Type B pancreatic cell (in vitro differentiated cells): Measurements from ENCODE around the gene COL9A3. TPM values are rescaled to one million over a fixed set of nuclear protein-coding genes. Genes with fewer than 3 reads are reported as not detected.

Experiments
- DNase-seq: peaks from one replicate; pipeline ENCODE4 v3.0.0; 2021; ENCODE audit warnings: mixed read lengths; ENCODE audit not compliant: unreplicated experiment; ENCODE audit errors: extremely low spot score
- H3K27ac Mint-ChIP-seq: 2 replicates; pipeline ENCODE4 v1.8.0; 2021; ENCODE audit warnings: mild to moderate bottlenecking, mixed read lengths
- H3K27me3 Mint-ChIP-seq: 2 replicates; pipeline ENCODE4 v1.8.0; 2021; ENCODE audit warnings: mixed read lengths
- H3K36me3 Mint-ChIP-seq: 2 replicates; pipeline ENCODE4 v1.8.0; 2021; ENCODE audit warnings: mixed read lengths
- H3K4me1 Mint-ChIP-seq: one replicate; pipeline ENCODE4 v1.8.0; 2021; ENCODE audit warnings: mixed read lengths; ENCODE audit not compliant: unreplicated experiment
- H3K4me3 Mint-ChIP-seq: 2 replicates; pipeline ENCODE4 v1.8.0; 2021; ENCODE audit warnings: mild to moderate bottlenecking, mixed read lengths
- H3K9me3 Mint-ChIP-seq: 2 replicates; pipeline ENCODE4 v1.8.0; 2021; ENCODE audit warnings: mixed read lengths
- total RNA-seq: library from RNA; stranded (reverse); gene quantifications from 2 replicates; pipeline ENCODE4 v1.2.1, GENCODE V29; 2021; ENCODE audit warnings: low replicate concordance
- TF ChIP-seq, protein P1 (sequence below): fragments of 200-600 bp; sonication (generic); conservative IDR thresholded peaks from 2 replicates; pipeline ENCODE4 v1.5.0; 2021; ENCODE audit warnings: antibody characterized with exemption, mild to moderate bottlenecking

The COL9A3 gene
- total RNA-seq, 1 donor from 2014 or later, result 21.2 TPM

DNA sequence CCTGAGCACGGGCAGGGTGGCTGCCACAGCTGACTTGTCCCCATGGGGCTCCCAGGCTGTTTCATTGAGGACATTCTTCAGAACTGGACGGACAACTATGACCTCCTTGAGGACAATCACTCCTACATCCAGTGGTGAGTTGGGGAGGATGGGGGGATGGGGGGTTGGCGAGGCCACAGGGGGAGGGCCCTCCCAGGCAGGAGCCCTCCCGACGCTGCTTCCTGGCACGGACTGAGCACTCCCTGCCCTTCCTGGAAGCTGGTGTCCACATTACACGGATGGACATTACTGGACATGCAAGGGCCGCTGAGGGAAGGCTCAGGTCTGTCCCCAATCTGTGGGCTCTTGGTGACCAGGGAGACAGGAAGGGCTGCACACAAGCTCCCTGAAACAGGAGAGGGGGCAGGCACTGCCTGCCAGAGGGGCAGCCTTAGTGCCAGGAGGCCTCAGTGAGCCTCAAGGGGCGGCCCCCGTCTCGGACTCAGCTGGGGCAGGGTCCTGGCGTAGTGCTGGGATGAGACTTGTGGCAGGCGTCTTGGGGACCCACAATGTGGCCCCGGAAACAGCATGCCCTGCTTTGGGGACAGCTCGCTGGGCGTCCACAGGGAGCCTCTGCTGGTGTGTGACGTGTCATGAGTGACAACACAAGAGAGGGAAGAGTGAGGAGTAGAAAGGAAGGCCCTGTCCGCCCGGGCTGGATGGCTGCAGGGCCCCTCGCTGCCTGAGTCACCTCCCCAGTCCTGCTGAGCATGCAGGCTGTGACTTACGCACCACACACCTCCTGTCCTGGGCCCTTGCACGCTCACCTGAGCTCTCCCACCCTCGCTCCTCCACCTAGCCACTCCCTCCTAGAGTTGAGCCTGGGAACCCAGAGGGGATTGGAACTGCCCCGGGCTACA is 7.1 kb upstream of the COL9A3 start:
- Mint-ChIP-seq H3K27me3 (no peaks in the 10 kb centered on the region), H3K27ac (no peak overlapping the region), H3K4me1 (peaks cover 7% of the 10 kb centered on the region), H3K4me3 (no peak overlapping the region), H3K36me3 (no peaks in the 10 kb centered on the region), H3K9me3 (no peaks in the 10 kb centered on the region)
- DNase-seq, result no peak
- TF ChIP-seq, protein P1, sequence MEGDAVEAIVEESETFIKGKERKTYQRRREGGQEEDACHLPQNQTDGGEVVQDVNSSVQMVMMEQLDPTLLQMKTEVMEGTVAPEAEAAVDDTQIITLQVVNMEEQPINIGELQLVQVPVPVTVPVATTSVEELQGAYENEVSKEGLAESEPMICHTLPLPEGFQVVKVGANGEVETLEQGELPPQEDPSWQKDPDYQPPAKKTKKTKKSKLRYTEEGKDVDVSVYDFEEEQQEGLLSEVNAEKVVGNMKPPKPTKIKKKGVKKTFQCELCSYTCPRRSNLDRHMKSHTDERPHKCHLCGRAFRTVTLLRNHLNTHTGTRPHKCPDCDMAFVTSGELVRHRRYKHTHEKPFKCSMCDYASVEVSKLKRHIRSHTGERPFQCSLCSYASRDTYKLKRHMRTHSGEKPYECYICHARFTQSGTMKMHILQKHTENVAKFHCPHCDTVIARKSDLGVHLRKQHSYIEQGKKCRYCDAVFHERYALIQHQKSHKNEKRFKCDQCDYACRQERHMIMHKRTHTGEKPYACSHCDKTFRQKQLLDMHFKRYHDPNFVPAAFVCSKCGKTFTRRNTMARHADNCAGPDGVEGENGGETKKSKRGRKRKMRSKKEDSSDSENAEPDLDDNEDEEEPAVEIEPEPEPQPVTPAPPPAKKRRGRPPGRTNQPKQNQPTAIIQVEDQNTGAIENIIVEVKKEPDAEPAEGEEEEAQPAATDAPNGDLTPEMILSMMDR, result no peak

DNA sequence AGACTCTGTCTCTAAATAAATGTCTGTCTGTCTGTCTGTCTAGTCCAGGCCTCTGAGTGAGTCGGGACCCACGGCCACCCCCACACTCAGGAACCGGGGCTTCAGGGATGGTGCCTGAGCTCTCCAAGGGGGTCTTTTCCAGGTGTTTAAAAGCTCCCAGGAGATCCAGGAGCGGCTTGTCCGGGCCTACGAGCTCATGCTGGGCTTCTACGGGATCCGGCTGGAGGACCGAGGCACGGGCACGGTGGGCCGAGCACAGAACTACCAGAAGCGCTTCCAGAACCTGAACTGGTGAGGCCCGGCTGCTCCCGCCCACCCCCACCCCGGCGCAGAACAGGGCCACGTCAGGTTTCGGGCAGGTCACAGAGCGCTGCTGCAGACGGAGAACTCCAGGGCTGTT is 5.5 kb upstream of the COL9A3 start:
- H3K36me3 Mint-ChIP-seq, result no peaks in the 10 kb centered on the region
- peaks cover 13% of the 10 kb centered on the region for H3K27me3 Mint-ChIP-seq
- no peaks in the 10 kb centered on the region for H3K9me3 Mint-ChIP-seq
- peaks cover 12% of the 10 kb centered on the region for H3K4me1 Mint-ChIP-seq
- DNase-seq, result no peak
- no peak overlapping the region for H3K27ac Mint-ChIP-seq
- no peak overlapping the region for H3K4me3 Mint-ChIP-seq
- TF ChIP-seq, protein P1, result no peak

DNA sequence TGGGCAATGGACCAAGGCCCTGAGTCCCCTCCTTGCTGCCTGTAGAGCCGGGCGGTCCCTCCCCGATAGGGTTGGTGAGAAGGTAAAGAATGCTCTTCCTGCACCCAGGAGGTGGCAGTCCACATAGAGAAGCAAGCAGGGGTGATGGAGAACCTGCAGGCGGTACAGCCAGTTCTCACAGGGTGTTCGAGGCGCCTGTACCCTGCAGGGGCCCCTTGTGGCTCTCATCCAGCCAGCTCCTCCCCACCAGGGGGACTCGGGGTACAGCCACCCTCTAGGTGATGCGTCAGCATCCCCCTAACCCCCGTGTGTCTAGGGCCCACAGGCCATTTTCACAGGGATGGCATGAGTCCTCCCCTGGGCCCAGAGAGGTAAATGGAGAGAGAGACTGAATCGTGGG is 5.1 kb upstream of the COL9A3 start:
- TF ChIP-seq, protein P1, result no peak
- DNase-seq, result no peak
- H3K27me3 Mint-ChIP-seq, result peaks cover 13% of the 10 kb centered on the region
- H3K36me3 Mint-ChIP-seq, result no peaks in the 10 kb centered on the region
- H3K27ac Mint-ChIP-seq, result no peak overlapping the region
- H3K9me3 Mint-ChIP-seq, result no peaks in the 10 kb centered on the region
- H3K4me3 Mint-ChIP-seq, result no peak overlapping the region
- peaks cover 11% of the 10 kb centered on the region for H3K4me1 Mint-ChIP-seq

DNA sequence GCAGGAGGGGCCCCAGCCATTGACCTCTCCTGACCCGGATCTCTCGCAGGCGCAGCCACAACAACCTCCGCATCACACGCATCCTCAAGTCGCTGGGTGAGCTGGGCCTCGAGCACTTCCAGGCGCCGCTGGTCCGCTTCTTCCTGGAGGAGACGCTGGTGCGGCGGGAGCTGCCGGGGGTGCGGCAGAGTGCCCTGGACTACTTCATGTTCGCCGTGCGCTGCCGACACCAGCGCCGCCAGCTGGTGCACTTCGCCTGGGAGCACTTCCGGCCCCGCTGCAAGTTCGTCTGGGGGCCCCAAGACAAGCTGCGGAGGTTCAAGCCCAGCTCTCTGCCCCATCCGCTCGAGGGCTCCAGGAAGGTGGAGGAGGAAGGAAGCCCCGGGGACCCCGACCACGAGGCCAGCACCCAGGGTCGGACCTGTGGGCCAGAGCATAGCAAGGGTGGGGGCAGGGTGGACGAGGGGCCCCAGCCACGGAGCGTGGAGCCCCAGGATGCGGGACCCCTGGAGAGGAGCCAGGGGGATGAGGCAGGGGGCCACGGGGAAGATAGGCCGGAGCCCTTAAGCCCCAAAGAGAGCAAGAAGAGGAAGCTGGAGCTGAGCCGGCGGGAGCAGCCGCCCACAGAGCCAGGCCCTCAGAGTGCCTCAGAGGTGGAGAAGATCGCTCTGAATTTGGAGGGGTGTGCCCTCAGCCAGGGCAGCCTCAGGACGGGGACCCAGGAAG is 4.5 kb upstream of the COL9A3 start:
- Mint-ChIP-seq H3K4me3 (no peak overlapping the region), H3K27me3 (peaks cover 13% of the 10 kb centered on the region), H3K4me1 (peaks cover 11% of the 10 kb centered on the region), H3K9me3 (no peaks in the 10 kb centered on the region), H3K27ac (no peak overlapping the region), H3K36me3 (no peaks in the 10 kb centered on the region)
- TF ChIP-seq, protein P1, result no peak
- no peak for DNase-seq

DNA sequence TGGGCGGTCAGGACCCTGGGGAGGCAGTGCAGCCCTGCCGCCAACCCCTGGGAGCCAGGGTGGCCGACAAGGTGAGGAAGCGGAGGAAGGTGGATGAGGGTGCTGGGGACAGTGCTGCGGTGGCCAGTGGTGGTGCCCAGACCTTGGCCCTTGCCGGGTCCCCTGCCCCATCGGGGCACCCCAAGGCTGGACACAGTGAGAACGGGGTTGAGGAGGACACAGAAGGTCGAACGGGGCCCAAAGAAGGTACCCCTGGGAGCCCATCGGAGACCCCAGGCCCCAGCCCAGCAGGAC is 4.0 kb upstream of the COL9A3 start:
- Mint-ChIP-seq H3K4me1 (peaks cover 11% of the 10 kb centered on the region), H3K27me3 (peaks cover 13% of the 10 kb centered on the region)

More for the DNA sequence above, 4.0 kb upstream of the COL9A3 start:
- Mint-ChIP-seq H3K36me3 (no peaks in the 10 kb centered on the region), H3K27ac (no peak overlapping the region), H3K9me3 (no peaks in the 10 kb centered on the region), H3K4me3 (no peak overlapping the region)
- TF ChIP-seq, protein P1, result no peak
- DNase-seq, result no peak
